Epithelial cell of proximal tubule (primary cell): Measurements from ENCODE around the gene MAPK12. TPM values are rescaled to one million over a fixed set of nuclear protein-coding genes. Genes with fewer than 3 reads are reported as not detected.
A peak's percentile ranks its signal among the peaks of the same experiment; 100 is the strongest.
"Not testable (repeated sequence)": the region's sequence is repeated elsewhere in the genome, so short reads cannot be mapped to it uniquely, and the experiment has no call there.

Experiments
- DNase-seq: peaks from one replicate; pipeline ENCODE4 v3.0.0-alpha.2; 2011; ENCODE audit warnings: low read depth
- H3K4me3 ChIP-seq: 2 replicates; pipeline ENCODE4 v1.5.1; 2011; ENCODE audit warnings: low read depth, mild to moderate bottlenecking, low read length
- CTCF ChIP-seq: conservative IDR thresholded peaks from 2 replicates; pipeline ENCODE4 v1.5.1; 2012; ENCODE audit warnings: low read depth, mild to moderate bottlenecking, low read length
- total RNA-seq: library from RNA; depleted of rRNA; stranded (reverse); fragments of >200 nt; gene quantifications from 2 replicates; pipeline ENCODE4 v1.2.3, GENCODE V29; 2015

The MAPK12 gene
- total RNA-seq, 1 donor from 2014 or later: 33.9 TPM

- no peak for DNase-seq
Measured at GRCh38 chr22:50208939-50209892, 52.3 kb downstream of the MAPK12 start.

GRCh38 chr22:50208430-50208938, 53.0 kb downstream of the MAPK12 start:
- no peak overlapping the region for H3K4me3 ChIP-seq
- DNase-seq: no peak
- no peak for TF ChIP-seq CTCF

More at GRCh38 chr22:50208939-50209892, 52.3 kb downstream of the MAPK12 start:
- TF ChIP-seq CTCF: no peak
- no peak overlapping the region for H3K4me3 ChIP-seq

- no peak overlapping the region for H3K4me3 ChIP-seq
- TF ChIP-seq CTCF: no peak
- DNase-seq: no peak
Measured at GRCh38 chr22:50207383-50208140, 53.9 kb downstream of the MAPK12 start.

- no peak overlapping the region for H3K4me3 ChIP-seq
- TF ChIP-seq CTCF: peak; percentile 59
- no peak for DNase-seq
Measured at GRCh38 chr22:50206599-50206998, 54.9 kb downstream of the MAPK12 start.

GRCh38 chr22:50205781-50206569, 55.5 kb downstream of the MAPK12 start:
- no peak for TF ChIP-seq CTCF
- H3K4me3 ChIP-seq: no peak overlapping the region
- no peak for DNase-seq

- not testable (repeated sequence) for DNase-seq, H3K4me3 ChIP-seq
Measured at GRCh38 chr22:50204998-50205397, 56.5 kb downstream of the MAPK12 start.

- TF ChIP-seq CTCF: no peak
- no peak overlapping the region for H3K4me3 ChIP-seq
- DNase-seq: no peak
Measured at GRCh38 chr22:50204571-50204970, 56.9 kb downstream of the MAPK12 start.
